Measurements from ENCODE around the gene DHRS1.

DHRS1 gene

GRCh38 chr14:24327303-24327702 lies 27.7 kb upstream of the DHRS1 start:
- DNase-seq: no peak

- DNase-seq: no peak
Observed at GRCh38 chr14:24325963-24326362, 26.4 kb upstream of the DHRS1 start.

GRCh38 chr14:24325041-24325530 lies 25.5 kb upstream of the DHRS1 start:
- no peak for DNase-seq

DNA sequence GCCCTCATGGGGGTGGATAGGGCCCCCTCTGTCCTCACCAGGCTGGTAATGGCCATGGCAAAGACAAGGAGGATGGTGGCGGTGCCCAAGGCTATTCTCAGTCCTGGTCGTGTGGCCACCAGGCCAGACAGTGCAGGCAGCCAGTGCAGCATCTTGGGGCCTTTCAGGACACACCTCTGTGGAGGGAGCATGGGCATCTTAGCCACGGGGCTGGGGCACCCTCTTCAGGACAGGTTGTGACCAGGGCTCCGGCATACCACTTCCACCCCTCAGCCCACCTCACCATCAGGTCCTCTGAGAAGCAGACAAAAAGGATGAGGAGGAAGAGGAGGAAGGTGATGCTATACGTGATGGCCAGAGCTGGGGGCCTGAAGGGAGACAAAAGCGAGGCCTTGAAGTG lies 24.4 kb upstream of the DHRS1 start:
- no peak for DNase-seq

DNA sequence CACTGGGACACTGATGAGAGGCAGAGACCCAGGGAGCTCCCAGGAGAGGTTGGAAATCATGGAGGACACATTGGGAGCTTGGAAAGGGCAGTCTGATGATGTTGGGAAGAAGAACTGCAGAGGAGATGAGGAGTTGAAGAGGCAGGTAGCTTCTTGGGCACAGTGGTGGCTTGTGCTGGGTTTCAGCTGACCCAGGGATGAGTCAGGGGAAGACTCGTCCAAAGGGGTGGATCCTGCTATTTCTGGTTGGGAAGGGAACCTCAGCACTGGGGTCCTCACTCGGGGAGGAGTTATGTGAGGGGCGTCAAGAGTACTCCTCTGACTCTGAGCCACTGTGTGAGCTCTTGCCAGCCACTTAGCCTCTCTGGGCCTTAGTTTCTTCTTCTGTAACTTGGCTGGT lies 23.8 kb upstream of the DHRS1 start:
- no peak for DNase-seq

GRCh38 chr14:24322672-24323071 lies 23.1 kb upstream of the DHRS1 start:
- DNase-seq: no peak

- DNase-seq: no peak
Observed at GRCh38 chr14:24321212-24321975, 21.8 kb upstream of the DHRS1 start.

- DNase-seq: no peak
Observed at GRCh38 chr14:24317141-24317928, 17.8 kb upstream of the DHRS1 start.

DNA sequence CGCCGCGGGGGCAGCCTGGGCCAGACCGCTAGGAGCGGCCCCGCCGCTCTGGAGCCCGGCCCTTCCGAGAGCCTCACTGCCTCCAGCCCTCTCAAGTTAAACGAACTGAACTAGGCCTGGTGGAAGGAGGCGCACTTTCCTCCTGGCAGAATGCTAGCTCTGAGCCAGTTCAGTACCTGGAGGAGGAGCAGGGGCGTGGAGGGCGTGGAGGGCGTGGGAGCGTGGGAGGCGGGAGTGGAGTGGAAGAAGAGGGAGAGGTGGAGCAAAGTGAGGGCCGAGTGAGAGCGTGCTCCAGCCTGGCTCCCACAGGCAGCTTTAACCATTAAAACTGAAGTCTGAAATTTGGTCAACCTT lies 17.0 kb upstream of the DHRS1 start:
- no peak for DNase-seq

DNA sequence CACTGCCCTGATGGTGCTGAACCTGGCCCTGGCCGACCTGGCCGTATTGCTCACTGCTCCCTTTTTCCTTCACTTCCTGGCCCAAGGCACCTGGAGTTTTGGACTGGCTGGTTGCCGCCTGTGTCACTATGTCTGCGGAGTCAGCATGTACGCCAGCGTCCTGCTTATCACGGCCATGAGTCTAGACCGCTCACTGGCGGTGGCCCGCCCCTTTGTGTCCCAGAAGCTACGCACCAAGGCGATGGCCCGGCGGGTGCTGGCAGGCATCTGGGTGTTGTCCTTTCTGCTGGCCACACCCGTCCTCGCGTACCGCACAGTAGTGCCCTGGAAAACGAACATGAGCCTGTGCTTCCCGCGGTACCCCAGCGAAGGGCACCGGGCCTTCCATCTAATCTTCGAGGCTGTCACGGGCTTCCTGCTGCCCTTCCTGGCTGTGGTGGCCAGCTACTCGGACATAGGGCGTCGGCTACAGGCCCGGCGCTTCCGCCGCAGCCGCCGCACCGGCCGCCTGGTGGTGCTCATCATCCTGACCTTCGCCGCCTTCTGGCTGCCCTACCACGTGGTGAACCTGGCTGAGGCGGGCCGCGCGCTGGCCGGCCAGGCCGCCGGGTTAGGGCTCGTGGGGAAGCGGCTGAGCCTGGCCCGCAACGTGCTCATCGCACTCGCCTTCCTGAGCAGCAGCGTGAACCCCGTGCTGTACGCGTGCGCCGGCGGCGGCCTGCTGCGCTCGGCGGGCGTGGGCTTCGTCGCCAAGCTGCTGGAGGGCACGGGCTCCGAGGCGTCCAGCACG lies 16.4 kb upstream of the DHRS1 start:
- peak; percentile 19 to 47 for DNase-seq

GRCh38 chr14:24315243-24315806 lies 15.7 kb upstream of the DHRS1 start:
- no peak for DNase-seq

DNA sequence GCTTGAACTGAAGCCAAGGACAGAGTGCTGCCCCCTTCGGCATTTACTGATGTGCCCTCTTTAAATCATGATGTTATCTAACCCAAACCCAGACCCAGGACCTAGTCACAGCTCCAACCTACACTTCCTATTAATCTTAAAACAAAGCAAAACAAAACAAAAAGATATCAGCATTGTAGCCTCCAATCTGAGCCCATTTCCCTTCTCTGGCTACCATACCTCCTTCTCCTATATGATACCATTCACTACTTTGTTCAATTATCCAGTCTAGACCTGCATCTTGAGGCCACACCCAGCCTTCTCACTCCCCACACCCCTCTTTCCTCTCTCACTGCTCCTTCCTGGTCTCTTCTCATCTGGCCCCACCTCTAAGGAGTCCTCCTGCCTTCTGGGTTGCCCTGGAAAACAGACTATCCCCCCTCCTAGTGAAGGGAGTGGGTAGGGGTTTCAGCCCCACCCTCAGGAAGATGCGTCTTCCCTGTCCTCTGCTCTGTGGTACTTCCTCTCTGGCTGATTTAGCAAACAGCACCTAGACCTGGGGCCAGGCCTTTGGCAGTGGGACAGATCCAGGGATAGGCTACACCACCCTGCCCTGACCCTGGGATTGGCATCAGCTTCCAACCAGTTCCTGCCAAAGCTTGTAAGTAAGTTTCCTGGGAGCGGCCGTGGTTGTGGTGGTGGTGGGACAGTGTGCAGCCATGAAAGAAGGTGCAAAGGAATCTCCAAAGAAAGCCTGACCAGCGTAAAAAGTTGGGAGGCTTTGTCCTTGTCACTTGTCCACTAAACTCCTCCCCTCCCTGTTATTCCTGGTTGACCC lies 15.0 kb upstream of the DHRS1 start:
- DNase-seq: no peak

GRCh38 chr14:24313913-24314312 lies 14.3 kb upstream of the DHRS1 start:
- DNase-seq: no peak

DNA sequence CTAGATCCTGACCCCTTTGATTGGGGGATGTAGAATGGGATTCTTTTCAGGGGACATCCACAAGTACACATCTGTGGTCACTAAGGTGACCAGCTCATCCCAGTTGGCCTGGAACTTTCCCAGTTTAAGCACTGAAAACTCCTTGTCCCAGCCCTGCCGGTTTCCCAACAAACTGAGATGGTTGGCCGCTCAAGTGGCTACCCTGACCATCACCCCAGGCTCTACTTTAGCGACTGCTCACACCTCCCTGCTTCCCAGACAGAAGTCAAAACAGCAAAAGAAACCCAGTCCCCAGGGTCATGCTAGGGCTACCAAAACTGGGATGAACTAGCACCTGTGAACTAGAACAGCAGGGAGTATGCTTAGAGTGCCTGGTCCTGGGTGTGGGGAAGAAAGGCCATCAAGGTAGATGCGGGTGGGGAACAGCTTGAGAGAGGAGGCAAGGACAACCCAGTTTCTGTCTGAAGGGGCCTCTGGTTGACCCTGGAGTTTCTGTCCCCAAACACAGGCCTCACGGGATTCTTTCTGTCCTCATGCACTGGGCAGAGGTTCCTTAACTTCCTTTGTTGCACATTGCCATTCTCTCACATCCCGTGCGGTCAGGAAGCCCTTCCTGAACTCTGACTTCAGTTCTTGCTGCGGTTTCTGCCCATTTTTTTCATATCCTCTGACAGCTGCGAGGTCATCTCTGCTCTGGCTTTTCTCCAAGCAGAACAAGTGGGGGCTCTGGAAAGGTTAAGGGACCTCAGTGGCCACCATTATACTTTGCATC lies 13.3 kb upstream of the DHRS1 start:
- no peak for DNase-seq

DNA sequence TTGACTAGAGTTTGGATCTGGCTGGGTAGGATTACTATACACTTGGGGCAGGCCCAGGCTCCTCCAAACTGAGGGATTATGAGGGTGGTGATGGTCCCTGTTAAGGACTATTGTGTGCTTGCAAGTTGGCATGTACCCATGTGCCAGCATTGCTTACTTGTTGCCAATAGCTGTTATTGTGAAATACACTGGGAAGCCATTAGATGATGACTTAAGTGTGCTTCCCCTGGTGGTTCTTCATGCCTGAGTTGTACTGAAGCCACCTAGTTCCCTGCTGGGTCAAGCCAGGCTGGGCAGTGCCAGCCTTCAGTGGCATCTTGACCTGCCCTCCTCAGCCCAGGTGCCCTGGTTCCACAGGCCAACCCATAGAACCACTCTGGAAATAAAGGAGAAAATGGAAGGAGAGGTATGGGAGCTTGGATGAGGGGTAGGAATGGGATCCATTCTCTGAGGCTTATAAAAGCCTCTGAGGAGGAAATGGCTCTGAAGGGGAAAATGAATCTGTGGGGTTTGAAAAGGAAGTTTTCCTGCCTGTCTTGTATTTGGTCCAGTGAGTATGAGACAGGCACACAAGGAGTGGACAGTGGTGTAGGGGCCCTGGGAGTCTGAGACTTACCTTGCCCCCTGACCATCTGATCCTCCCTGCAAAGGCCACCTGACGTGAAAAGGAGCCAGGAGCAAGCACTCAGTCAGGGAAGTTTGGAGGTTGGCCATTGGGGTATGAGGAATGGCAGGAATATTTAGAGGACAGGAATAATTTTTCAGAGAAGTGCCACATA lies 12.4 kb upstream of the DHRS1 start:
- no peak for DNase-seq

- DNase-seq: no peak
Observed at GRCh38 chr14:24310646-24311604, 11.3 kb upstream of the DHRS1 start, which contains the start of gene LTB4R. Gene LTB4R, plus strand, starts transcription at chr14:24311502. Its CDS starts 4,150 bp downstream, at chr14:24315652.

GRCh38 chr14:24310265-24310645 lies 10.7 kb upstream of the DHRS1 start:
- DNase-seq: no peak

- no peak for DNase-seq
Observed at GRCh38 chr14:24309538-24310264, 10.1 kb upstream of the DHRS1 start, which contains the start of gene LTB4R2. Gene LTB4R2, plus strand, starts transcription at chr14:24310140. Its CDS starts 525 bp downstream, at chr14:24310665.

Measured in NCI-H524 (cell line).